HepG2 (cell line): Measurements from ENCODE around the gene DDIT4. TPM values are rescaled to one million over a fixed set of nuclear protein-coding genes. Genes with fewer than 3 reads are reported as not detected.

Experiments
- ATAC-seq: fragments of 200-7000 bp; cut with Tn5 transposase; 3 replicates; pipeline ENCODE4 v1.9.1; 2020; ENCODE audit warnings: mild to moderate bottlenecking, moderate library complexity
- BruUV-seq: library from RNA; stranded (reverse); fragments of 400-500 nt; replicated peaks from 2 replicates; lab custom pipeline; 2021; lab: Mats Ljungman, UMichigan
- CTCF ChIA-PET: fragments of 300-600 bp; formaldehyde crosslinking; extraction: SDS; loops from one replicate; lab custom pipeline; 2021; ENCODE audit warnings: low total read pairs, inconsistent platforms, low intra/inter-chr PET ratio; lab: Yijun Ruan, JAX
- POLR2A ChIA-PET: fragments of 350-600 bp; sonication (Branson Sonifier 250); formaldehyde crosslinking; loops from one replicate; lab custom pipeline; 2020; ENCODE audit warnings: antibody characterized with exemption, inconsistent platforms; lab: Yijun Ruan, JAX
- DNase-seq: peaks from one replicate; pipeline ENCODE4 v3.0.0-alpha.2; 2015; ENCODE audit warnings: low spot score
- FAIRE-seq: peaks from 3 replicates; lab custom pipeline; 2011; peaks lifted over from hg19 to GRCh38; lab: Jason Lieb, UNC
- H2AFZ ChIP-seq: one replicate; pipeline ENCODE4 v1.6.1; 2011; ENCODE audit warnings: low read length, inconsistent platforms
- H3K27ac ChIP-seq: fragments of 300-600 bp; 3 replicates; pipeline ENCODE4 v1.8.0; 2011; ENCODE audit warnings: mixed run types, mild to moderate bottlenecking, mixed read lengths, low read length, inconsistent platforms; ENCODE audit not compliant: insufficient read depth; ENCODE audit errors: extremely low read length
- H3K27me3 ChIP-seq, 2 experiments: fragments of 200-600 bp in 1 of 2; 2 replicates in 1 of 2; 3 replicates in 1 of 2; pipeline versions ENCODE4 v1.6.0 to v1.8.0; 2011; ENCODE audit warnings: low read length in 2 of 2, mild to moderate bottlenecking in 2 of 2, moderate library complexity in 2 of 2, inconsistent platforms in 1 of 2; ENCODE audit not compliant: insufficient read depth in 2 of 2, control insufficient read depth in 1 of 2
- H3K36me3 ChIP-seq, 2 experiments: fragments of 200-600 bp in 1 of 2; replicated peaks in 1 of 2; 2 replicates in 1 of 2; 3 replicates in 1 of 2; pipeline versions ENCODE4 v1.5.1 to v1.8.0; 2011; ENCODE audit warnings: low read length in 2 of 2, inconsistent platforms in 1 of 2; ENCODE audit not compliant: insufficient read depth in 2 of 2, control insufficient read depth in 1 of 2
- H3K4me1 ChIP-seq: 2 replicates; pipeline ENCODE4 v1.5.1; 2012; ENCODE audit warnings: low read length, inconsistent platforms; ENCODE audit not compliant: insufficient read depth
- H3K4me2 ChIP-seq: 2 replicates; pipeline ENCODE4 v1.6.0; 2011; ENCODE audit warnings: low read depth, low read length, inconsistent platforms
- H3K4me3 ChIP-seq, 3 experiments: fragments of 200-600 bp in 1 of 3; sonication (generic), shearing (Covaris generic) in 1 of 3; replicated peaks in 1 of 3; 2 replicates each; pipeline ENCODE4 v1.5.1; 2011 to 2016; ENCODE audit warnings: low read length in 3 of 3, inconsistent platforms in 2 of 3, low read depth in 2 of 3, mild to moderate bottlenecking in 2 of 3, control low read depth in 1 of 3, mixed read lengths in 1 of 3; ENCODE audit not compliant: insufficient read depth in 1 of 3
- H3K79me2 ChIP-seq: one replicate; pipeline ENCODE4 v1.6.1; 2011; ENCODE audit warnings: low read length, inconsistent platforms; ENCODE audit not compliant: insufficient read depth
- H3K9ac ChIP-seq: 2 replicates; pipeline ENCODE4 v1.6.0; 2011; ENCODE audit warnings: mild to moderate bottlenecking, low read depth, low read length, inconsistent platforms; ENCODE audit not compliant: insufficient read depth
- H3K9me3 ChIP-seq: 2 replicates; pipeline ENCODE4 v1.5.1; 2012; ENCODE audit warnings: mild to moderate bottlenecking, low read length
- H4K20me1 ChIP-seq: 2 replicates; pipeline ENCODE4 v1.6.0; 2011; ENCODE audit warnings: inconsistent platforms, mild to moderate bottlenecking, low read length, moderate library complexity; ENCODE audit not compliant: insufficient read depth
- CBX5 ChIP-seq: sonication (generic); formaldehyde crosslinking; IDR thresholded peaks from 2 replicates; pipeline ENCODE4 v1.4.0; 2020; ENCODE audit warnings: missing genetic modification reagents, borderline replicate concordance
- HNF4G ChIP-seq, 2 experiments: sonication (generic) in 1 of 2; formaldehyde crosslinking in 1 of 2; IDR thresholded peaks; 2 replicates each; pipeline versions ENCODE4 v1.4.0 to v1.6.1; 2011 to 2020; ENCODE audit warnings: borderline replicate concordance in 2 of 2, low read depth in 2 of 2, mild to moderate bottlenecking in 2 of 2, low read length in 1 of 2, missing genetic modification reagents in 1 of 2, moderate library complexity in 1 of 2
- MXI1 ChIP-seq: IDR thresholded peaks from 3 replicates; pipeline ENCODE4 v1.6.1; 2012; ENCODE audit warnings: low read depth, low read length, inconsistent platforms, borderline replicate concordance
- PHB2 ChIP-seq: fragments of 450-650 bp; IDR thresholded peaks from 2 replicates; pipeline ENCODE4 v1.6.1; 2018; ENCODE audit not compliant: partially characterized antibody
- RARA ChIP-seq: IDR thresholded peaks from 2 replicates; pipeline ENCODE4 v1.6.1; 2016; ENCODE audit warnings: missing genetic modification reagents, missing compliant biosample characterization
- RXRB ChIP-seq: IDR thresholded peaks from 2 replicates; pipeline ENCODE4 v1.6.1; 2016; ENCODE audit warnings: borderline replicate concordance, missing genetic modification reagents, missing compliant biosample characterization
- SKIL ChIP-seq: sonication (generic); formaldehyde crosslinking; IDR thresholded peaks from 2 replicates; pipeline ENCODE4 v1.8.0; 2022; ENCODE audit warnings: missing genetic modification reagents, mild to moderate bottlenecking, moderate library complexity, borderline replicate concordance
- TCF12 ChIP-seq, 2 experiments: fragments of 450-650 bp in 1 of 2; sonication (generic) in 1 of 2; formaldehyde crosslinking in 1 of 2; IDR thresholded peaks; 2 replicates each; pipeline versions ENCODE4 v1.6.1 to v1.8.0; 2017 to 2022; ENCODE audit warnings: antibody characterized with exemption in 1 of 2, mild to moderate bottlenecking in 1 of 2, missing genetic modification reagents in 1 of 2, moderate library complexity in 1 of 2
- TGIF2 ChIP-seq: IDR thresholded peaks from 2 replicates; pipeline ENCODE4 v1.6.1; 2016; ENCODE audit warnings: control low read depth, missing compliant biosample characterization
- ZBED4 ChIP-seq: sonication (generic); formaldehyde crosslinking; IDR thresholded peaks from 2 replicates; pipeline ENCODE4 v1.4.0; 2020; ENCODE audit warnings: missing genetic modification reagents, borderline replicate concordance
- ZBTB10 ChIP-seq: sonication (generic); formaldehyde crosslinking; IDR thresholded peaks from 2 replicates; pipeline ENCODE4 v1.4.0; 2020; ENCODE audit warnings: missing genetic modification reagents, borderline replicate concordance
- ZNF337 ChIP-seq: sonication (generic); formaldehyde crosslinking; IDR thresholded peaks from 2 replicates; pipeline ENCODE4 v1.5.1; 2020; ENCODE audit warnings: missing genetic modification reagents, low read depth, mild to moderate bottlenecking, borderline replicate concordance
- ZNF34 ChIP-seq: sonication (generic); formaldehyde crosslinking; IDR thresholded peaks from 2 replicates; pipeline ENCODE4 v1.4.0; 2020; ENCODE audit warnings: mild to moderate bottlenecking, missing genetic modification reagents, borderline replicate concordance
- ZNF749 ChIP-seq: sonication (generic); formaldehyde crosslinking; IDR thresholded peaks from 2 replicates; pipeline ENCODE4 v1.8.0; 2022; ENCODE audit warnings: mild to moderate bottlenecking, missing genetic modification reagents, moderate library complexity, borderline replicate concordance
- ZNF766 ChIP-seq: sonication (generic); formaldehyde crosslinking; IDR thresholded peaks from 2 replicates; pipeline ENCODE4 v1.5.0; 2020; ENCODE audit warnings: missing genetic modification reagents, borderline replicate concordance
- WGBS: methylation state at CpG from one replicate; pipeline ENCODE4 v1.1.6; 2017; ENCODE audit warnings: low lambda C conversion rate; 5-methylcytosine and 5-hydroxymethylcytosine counted together
- in situ Hi-C: cut with HindIII; loops from 2 replicates; pipeline ENCODE4 v1.10.0; 2017; ENCODE audit warnings: low pct_unique_long_range_greater_than_20kb; ENCODE audit not compliant: extremely low pct_ligation_motif_present
- intact Hi-C: fragments of 100-400 bp; cut with micrococcal nuclease; formaldehyde crosslinking; loops from one replicate; pipeline ENCODE4 v1.10.0; 2022; ENCODE audit not compliant: unreplicated experiment
- polyA plus RNA-seq, 8 experiments: library from polyadenylated mRNA; depleted of rRNA in 3 of 8; stranded (reverse) in 7 of 8; unstranded in 1 of 8; fragments of >200 nt; fragmentation: Illumina TruSeq in 4 of 8; extraction: Trizol in 4 of 8; gene quantifications; 2 replicates each; pipeline versions ENCODE4 v1.2.1 to v1.2.3, GENCODE V29; 2011 to 2016; ENCODE audit warnings: low read depth in 4 of 8, missing spikeins in 1 of 8, mixed read lengths in 1 of 8; ENCODE audit not compliant: insufficient read depth in 1 of 8
- total RNA-seq, 5 experiments: library from RNA; depleted of rRNA; stranded (reverse); fragments of >200 nt; fragmentation: Illumina TruSeq; extraction: Trizol; gene quantifications; 2 replicates each; pipeline ENCODE4 v1.2.3, GENCODE V29; 2016; ENCODE audit warnings: low read depth in 1 of 5

DDIT4 gene
- total and polyA plus RNA-seq, 2 of the 13 experiments (the other 11 are each of a cell fraction or from before 2014, with no cell fraction given): 35.6 to 40.7 TPM

- Histone ChIP-seq H3K4me3 (no peak overlapping the region), H3K4me2 (peak overlapping the region; percentile 33), H3K27me3 (no peaks in the 10 kb centered on the region), H3K27ac (no peak overlapping the region), H4K20me1 (no peaks in the 10 kb centered on the region), H3K9ac (no peak overlapping the region), H3K9me3 (no peaks in the 10 kb centered on the region), H3K4me1 (peaks cover 72% of the 10 kb centered on the region), H3K79me2 (no peaks in the 10 kb centered on the region), H2AFZ (no peak overlapping the region), H3K36me3 (no peaks in the 10 kb centered on the region)
- POLR2A ChIA-PET: interaction anchor here (1.0 to 8.1 kb wide), 6 partner anchors 10 to 62 kb away, joined by 4 to 168 read pairs (median 5); partner anchors contain the start of gene DDIT4
- WGBS: 19% methylated on average over 3 of the region's 3 CpGs
- in situ Hi-C loops: no loop called here
- BruUV-seq: no TSS peak
- no peak for DNase-seq
- FAIRE-seq: no peak
- ATAC-seq: no peak
- CTCF ChIA-PET: no interaction called here
- intact Hi-C loops: no loop called here
- TF ChIP-seq SKIL (no peak), HNF4G (IDR thresholded peaks at IDR 0.05; ENCODE audit: borderline replicate concordance, low read depth, low read length) (peak; percentile 16; the same call in 1 of the 2 replicates), HNF4G (CRISPR knock-in tag; IDR thresholded peaks at IDR 0.05; ENCODE audit: borderline replicate concordance, low read depth) (no peak), CBX5 (CRISPR knock-in tag) (no peak), RARA (CRISPR knock-in tag) (peak; percentile 59; the same call in 1 of the 2 replicates), ZNF766 (CRISPR knock-in tag) (no peak), ZBED4 (CRISPR knock-in tag) (no peak; the same call in 1 of the 2 replicates), PHB2 (no peak), ZNF749 (CRISPR knock-in tag) (no peak), TCF12 (IDR thresholded peaks at IDR 0.05) (no peak), TCF12 (CRISPR knock-in tag; IDR thresholded peaks at IDR 0.05) (no peak), ZNF34 (CRISPR knock-in tag) (0 out of 2 replicates have a peak, but pooled peaks have one; percentile 0), MXI1 (no peak), TGIF2 (CRISPR knock-in tag) (no peak), ZBTB10 (CRISPR knock-in tag) (no peak), ZNF337 (CRISPR knock-in tag) (no peak), RXRB (CRISPR knock-in tag) (peak; percentile 38; the same call in 1 of the 2 replicates)
Measured at GRCh38 chr10:72316386-72316700, 42.6 kb downstream of the DDIT4 start.
